ENCODE results near the gene CGB1.
"Not testable (repeated sequence)": the region's sequence is repeated elsewhere in the genome, so short reads cannot be mapped to it uniquely, and the experiment has no call there.

The CGB1 gene

DNA sequence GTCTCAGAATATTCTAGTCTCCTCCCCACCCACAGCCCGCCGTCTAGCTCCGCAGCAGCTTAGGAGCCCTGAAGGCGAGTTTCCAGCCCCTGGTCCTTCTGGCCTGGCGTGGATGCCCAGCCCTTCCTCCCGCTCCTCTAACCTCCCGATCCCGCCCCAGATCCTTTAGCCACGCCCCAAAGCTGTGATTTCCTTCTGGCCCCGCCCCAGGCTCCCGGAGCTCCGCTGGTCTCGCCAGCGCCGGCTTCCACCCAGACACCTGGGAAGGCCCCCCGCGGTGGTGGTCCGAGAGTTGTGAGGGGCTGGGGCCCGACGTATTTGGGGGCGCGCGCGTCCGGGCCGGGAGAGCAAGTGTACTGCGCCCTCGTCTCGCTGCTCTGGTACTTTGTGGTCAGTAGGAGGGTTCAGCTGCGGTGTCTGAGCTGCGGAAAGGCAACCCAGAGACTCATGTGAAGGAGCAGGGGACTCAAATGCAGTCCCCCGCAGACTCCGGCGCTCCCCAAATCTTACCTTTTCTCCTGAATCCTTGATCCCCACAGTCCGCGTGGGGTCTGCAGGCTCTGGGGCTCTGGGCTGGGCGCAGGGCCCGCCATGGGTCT lies 21.0 kb upstream of the CGB1 start, which contains the start of gene CGB7:
CGB7 (minus strand) TSS at position 114 of the 599 bp plus-strand sequence. CDS start 2,374 bp downstream, outside the sequence.
- DNase-seq = peak; percentile 69

GRCh38 chr19:49056902-49057596 lies 20.4 kb upstream of the CGB1 start:
- DNase-seq = not testable (repeated sequence)

GRCh38 chr19:49056101-49056901 lies 19.6 kb upstream of the CGB1 start:
- peak; percentile 66 for DNase-seq

GRCh38 chr19:49050376-49051033 lies 13.8 kb upstream of the CGB1 start:
- DNase-seq = not testable (repeated sequence)

DNA sequence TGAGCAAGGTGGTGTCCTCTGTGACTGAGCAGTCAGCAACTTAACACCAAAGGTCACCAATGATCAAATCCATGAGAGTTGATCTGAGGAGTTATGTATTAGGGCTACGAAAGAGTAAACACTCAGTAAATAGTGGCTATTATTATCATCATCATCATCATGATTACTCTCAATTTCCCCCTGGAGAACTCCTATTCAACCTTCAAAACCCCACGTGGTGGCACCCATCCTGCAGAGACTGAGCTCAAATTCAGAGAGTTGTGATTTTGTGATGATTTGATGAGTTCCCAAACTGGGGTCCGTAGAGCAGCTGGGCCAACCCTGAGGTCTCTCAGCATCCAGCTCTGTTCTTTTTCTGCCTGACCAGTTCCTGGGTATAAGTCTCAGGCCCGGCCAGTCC lies 13.1 kb upstream of the CGB1 start:
- DNase-seq = not testable (repeated sequence)

DNA sequence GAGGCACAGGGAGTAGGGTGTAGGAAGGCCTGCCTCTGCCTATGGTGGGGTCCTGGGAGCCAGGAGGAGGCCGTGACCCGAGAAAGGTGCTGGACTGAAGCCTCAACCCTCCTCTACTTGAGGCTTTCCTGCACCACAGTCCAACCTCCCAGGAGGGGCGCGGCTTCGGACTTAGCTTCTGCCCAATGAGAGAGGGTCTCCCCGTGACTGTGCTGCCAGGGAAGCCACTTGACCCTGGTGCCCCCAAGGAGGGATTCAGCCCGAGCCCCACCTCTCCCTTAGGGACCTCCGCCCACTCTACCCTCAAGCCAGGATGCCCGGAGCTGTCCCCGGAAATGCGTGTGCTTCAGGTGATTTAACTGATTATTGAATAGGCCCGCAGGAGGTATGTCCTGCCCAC lies 12.3 kb upstream of the CGB1 start, which contains the start of gene CGB8:
CGB8 (minus strand) TSS at position 101 of the 400 bp plus-strand sequence. CDS start 372 bp downstream, outside the sequence.
- DNase-seq = not testable (repeated sequence)

- not testable (repeated sequence) for DNase-seq
Observed at GRCh38 chr19:49043548-49043947, 6.9 kb upstream of the CGB1 start, which contains the start of gene CGB5. Gene CGB5 (plus strand): TSS chr19:49043848. CDS start chr19:49044210, 362 bp downstream.

DNA sequence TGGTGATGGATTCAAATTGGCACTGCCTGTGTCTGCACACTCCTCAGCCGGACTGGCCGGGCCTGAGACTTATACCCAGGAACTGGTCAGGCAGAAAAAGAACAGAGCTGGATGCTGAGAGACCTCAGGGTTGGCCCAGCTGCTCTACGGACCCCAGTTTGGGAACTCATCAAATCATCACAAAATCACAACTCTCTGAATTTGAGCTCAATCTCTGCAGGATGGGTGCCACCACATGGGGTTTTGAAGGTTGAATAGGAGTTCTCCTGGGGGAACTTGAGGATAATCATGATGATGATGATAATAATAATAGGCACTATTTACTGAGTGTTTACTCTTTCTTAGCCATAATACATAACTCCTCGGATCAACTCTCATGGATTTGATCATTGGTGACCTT lies 6.0 kb upstream of the CGB1 start:
- DNase-seq = not testable (repeated sequence)

GRCh38 chr19:49042177-49042576 lies 5.5 kb upstream of the CGB1 start:
- DNase-seq = no peak

DNA sequence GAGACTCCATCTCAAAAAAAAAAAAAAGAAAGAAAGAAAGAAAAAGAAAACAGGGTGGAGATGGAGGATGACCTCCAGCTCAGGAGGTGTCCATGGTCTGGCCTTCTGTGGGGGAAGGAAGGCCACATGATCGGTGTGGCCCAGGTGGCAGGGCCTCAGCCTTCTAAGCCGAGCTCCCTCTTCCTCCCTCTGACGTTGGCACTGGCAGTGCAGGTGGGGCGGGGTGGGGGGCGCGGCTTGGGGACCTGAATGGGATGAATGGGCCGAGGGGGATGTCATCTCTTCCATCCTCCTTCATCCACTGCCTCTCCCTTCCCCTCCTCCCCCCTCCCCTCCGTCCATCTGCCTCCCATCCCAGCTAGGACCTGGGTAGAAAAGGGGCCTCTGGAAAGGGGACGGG lies 3.0 kb upstream of the CGB1 start:
- DNase-seq = not testable (repeated sequence)

DNA sequence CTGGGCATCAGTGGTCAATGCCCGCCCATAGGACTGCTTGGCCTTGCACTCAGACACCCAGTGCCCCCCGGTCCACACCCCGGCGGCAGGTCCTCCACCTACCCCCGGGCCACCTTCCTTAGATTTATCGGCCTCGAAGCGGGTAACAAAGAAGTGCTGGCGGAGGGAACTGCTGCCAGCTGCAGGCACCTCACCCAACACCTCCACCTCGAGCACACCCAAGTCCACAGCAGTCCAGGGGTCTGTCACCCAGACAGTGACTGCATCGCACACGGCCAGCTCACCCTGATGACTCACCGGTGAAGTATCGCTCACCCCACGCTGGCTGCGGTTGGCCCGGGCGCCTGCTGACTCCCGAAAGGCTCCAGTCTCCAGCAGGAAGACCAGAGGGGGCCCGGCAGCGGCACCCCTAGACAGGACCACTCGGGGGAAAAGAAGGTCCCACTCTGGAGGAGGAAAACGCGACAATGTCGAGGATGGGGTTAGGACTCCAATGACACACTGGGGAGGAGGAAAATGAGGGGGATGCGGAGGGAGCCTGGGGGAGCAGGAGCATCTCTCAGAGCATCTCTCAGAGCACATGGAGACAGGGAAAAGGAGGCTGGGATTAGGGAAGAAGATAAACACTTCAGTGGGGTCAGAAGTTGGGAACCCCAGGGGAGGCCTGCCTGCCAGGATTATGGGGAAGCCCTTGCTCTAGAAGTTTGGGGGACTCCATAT lies 2.0 kb upstream of the CGB1 start:
- DNase-seq = not testable (repeated sequence)

- DNase-seq = not testable (repeated sequence)
Observed at GRCh38 chr19:49038111-49038510, 1.4 kb upstream of the CGB1 start.

GRCh38 chr19:49031642-49032301 lies 4.9 kb downstream of the CGB1 start, which contains the start of gene CGB2:
Gene CGB2 (plus strand): TSS chr19:49031890. CDS start chr19:49032096, 206 bp downstream.
- DNase-seq = peak; percentile 85

DNA sequence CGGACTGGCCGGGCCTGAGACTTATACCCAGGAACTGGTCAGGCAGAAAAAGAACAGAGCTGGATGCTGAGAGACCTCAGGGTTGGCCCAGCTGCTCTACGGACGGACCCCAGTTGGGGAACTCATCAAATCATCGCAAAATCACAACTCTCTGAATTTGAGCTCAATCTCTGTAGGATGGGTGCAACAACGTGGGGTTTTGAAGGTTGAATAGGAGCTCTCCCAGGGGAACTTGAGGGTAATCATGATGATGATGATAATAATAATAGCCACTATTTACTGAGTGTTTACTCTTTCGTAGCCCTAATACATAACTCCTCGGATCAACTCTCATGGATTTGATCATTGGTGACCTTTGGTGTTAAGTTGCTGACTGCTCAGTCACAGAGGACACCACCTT lies 6.4 kb downstream of the CGB1 start:
- not testable (repeated sequence) for DNase-seq

DNA sequence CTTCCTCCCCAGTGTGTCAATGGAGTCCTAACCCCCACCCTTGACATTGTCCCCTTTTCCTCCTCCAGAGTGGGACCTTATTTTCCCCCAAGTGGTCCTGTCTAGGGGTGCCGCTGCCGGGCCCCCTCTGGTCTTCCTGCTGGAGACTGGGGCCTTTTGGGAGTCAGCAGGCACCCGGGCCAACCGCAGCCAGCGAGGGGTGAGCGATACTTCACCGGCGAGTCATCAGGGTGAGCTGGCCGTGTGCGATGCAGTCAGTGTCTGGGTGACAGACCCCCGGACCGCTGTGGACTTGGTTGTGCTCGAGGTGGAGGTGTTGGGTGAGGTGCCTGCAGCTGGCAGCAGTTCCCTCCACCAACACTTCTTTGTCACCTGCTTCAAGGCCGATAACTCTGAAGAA lies 6.9 kb downstream of the CGB1 start:
- not testable (repeated sequence) for DNase-seq

DNA sequence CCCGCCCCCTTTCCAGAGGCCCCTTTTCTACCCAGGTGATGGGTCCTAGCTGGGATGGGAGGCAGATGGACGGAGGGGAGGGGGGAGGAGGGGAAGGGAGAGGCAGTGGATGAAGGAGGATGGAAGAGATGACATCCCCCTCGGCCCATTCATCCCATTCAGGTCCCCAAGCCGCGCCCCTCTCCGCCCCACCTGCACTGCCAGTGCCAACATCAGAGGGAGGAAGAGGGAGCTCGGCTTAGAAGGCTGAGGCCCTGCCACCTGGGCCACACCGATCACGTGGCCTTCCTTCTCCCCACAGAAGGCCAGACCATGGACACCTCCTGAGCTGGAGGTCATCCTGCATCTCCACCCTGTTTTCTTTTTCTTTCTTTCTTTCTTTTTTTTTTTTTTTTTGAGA lies 8.0 kb downstream of the CGB1 start:
- DNase-seq = not testable (repeated sequence)

DNA sequence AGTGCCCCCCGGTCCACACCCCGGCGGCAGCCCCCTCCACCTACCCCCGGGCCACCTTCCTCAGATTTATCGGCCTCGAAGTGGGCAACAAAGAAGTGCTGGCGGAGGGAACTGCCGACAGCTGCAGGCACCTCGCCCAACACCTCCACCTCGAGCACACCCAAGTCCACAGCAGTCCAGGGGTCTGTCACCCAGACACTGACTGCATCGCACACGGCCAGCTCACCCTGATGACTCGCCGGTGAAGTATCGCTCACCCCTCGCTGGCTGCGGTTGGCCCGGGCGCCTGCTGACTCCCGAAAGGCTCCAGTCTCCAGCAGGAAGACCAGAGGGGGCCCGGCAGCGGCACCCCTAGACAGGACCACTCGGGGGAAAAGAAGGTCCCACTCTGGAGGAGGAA lies 11.1 kb downstream of the CGB1 start:
- not testable (repeated sequence) for DNase-seq

GRCh38 chr19:49025088-49025487 lies 11.6 kb downstream of the CGB1 start:
- DNase-seq = not testable (repeated sequence)

DNA sequence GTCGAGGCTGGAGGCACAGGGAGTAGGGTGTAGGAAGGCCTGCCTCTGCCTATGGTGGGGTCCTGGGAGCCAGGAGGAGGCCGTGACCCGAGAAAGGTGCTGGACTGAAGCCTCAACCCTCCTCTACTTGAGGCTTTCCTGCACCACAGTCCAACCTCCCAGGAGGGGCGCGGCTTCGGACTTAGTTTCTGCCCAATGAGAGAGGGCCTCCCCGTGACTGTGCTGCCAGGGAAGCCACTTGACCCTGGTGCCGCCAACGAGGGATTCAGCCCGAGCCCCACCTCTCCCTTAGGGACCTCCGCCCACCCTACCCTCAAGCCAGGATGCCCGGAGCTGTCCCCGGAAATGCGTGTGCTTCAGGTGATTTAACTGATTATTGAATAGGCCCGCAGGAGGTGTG lies 12.5 kb downstream of the CGB1 start, which contains the start of gene CGB3:
CGB3 (minus strand) TSS at position 101 of the 400 bp plus-strand sequence. CDS start 362 bp downstream, outside the sequence.
- DNase-seq = not testable (repeated sequence)

DNA sequence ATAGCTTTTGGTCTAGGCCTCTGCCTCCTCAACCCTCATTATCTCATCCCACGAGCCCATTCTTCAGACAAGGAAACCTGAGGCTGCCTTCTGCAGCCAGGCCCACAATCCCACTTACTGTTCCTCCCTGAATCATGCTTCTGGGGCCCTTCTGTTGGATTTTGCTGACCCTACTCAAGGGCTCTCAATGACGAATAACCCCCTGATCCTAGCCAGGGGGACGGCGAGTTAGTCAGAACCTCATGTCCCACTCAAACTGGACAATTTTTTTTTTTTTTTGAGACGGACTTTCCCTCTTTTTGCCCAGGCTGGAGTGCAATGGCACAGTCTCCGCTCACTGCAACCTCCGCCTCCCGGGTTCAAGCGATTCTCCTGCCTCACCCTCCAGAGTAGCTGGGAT lies 14.6 kb downstream of the CGB1 start:
- DNase-seq = no peak

Measured in stimulated activated CD4-positive, alpha-beta T cell treated with anti-CD3 and anti-CD28 coated beads, Interleukin-15, amount 100 ng/mL, for 24 hours (primary cell).